HG03135 (cell line): ENCODE measurements around the gene PAK1.
A peak's percentile ranks its signal among the peaks of the same experiment; 100 is the strongest.
"Not testable (repeated sequence)": the region's sequence is repeated elsewhere in the genome, so short reads cannot be mapped to it uniquely, and the experiment has no call there.

ENCODE experiments used
- ATAC-seq: cut with Tn5 transposase; IDR thresholded peaks from one replicate; pipeline ENCODE4 v1.9.1; 2021; ENCODE audit warnings: mild to moderate bottlenecking, moderate library complexity; ENCODE audit not compliant: unreplicated experiment

PAK1 gene

DNA sequence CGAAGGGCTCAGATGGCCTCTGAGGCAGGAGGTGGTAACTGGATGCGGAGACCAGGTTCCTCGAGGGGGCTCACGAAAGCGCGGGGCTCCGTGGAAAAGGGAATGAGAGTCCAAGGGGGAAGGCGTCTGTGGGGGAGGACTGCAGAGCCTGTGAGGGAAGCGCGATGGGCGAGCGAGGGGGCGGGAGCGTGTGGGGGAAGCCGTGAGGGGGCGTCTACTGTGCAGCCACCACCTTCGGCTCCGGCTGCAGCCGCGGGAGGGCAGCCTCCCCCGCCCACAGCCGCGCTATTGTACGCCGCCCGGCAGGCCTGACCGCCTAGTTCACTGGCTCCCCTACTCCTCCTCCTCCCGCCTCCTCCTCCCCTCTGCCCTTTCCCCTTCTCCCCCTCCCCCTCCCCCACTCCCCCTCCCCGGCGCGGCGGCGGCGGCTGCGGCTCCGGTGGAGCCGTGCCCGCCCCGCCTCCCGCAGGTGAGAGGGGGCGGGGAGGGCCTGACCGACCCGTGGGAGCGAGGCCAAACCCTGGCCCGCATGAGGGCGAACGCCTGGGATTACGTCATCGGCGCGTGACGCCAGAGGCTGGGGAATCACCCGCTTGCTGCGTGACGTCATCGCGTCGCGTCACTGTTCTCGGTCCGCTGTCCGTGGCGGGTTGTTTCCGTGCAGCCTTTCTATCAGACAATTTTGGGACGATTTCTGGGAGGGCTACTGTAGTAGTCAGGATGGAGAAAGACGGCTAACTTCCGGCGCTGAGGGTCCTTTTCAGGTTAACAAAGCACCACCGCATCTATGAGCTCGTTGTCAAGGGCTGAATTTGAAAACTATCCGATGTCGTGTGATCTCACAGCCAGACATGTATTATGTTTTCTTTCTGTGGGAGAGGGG, at the start of gene PAK1:
TSS of gene PAK1 (minus strand) at position 294 of the 883 bp plus-strand sequence. CDS start 81,574 bp downstream, outside the sequence.
- ATAC-seq = peak; percentile 53

DNA sequence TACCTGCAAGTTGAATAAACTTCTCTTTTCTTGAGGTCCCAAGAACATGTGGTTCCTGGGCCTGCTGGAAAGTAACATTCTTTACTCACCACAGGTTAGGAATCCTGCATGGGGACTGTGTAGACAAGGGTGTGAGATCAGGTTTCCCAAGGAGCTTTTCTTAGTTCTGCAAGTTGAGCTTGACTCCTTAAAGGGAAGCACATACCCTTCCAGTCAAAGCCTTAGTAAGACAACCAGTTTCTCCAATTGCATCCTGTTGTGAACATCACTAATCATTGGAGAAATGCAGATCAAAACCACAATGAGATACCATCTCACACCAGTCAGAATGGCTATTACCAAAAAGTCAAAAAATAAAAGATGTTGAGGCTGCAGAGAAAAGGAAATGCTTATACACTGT, 48.3 kb upstream of the PAK1 start:
- ATAC-seq = no peak

DNA sequence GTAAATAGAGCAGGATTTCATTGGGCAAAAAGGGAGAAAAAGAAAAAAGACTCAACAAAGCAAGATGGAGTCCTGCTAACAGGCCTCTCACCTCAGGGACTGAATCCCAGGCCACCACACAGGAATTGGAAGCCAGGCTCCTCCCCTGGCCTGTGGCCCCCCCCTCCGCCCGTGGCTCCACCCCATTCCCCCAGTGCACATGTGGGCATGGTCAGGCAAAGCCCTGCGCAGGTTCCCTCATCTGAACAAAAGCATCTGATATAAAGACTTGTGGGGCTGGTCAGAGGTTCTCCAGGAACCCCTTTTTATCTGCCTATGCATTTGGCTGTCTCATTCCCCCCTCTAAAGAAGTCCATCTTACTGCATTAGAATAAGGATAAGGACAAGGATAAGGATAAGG, 46.0 kb upstream of the PAK1 start:
- no peak for ATAC-seq

DNA sequence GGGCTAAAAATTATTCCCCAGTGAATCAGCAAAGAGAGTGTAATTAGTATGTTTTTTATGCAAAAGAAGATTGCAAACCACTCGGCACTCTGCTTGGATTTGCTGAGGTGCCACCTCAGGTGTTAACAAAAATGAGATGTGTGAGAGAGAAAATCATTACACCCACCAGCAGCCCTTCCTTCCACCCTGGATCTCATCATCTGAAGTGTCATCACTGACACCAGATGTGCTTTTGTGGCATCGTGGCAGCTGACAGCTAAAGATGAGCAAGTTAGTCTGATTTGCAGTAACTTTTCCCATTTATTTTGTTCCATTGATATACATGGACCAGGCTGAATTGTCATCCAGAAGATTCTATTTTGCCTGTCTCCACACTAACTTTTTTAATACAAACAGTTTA, 44.6 kb upstream of the PAK1 start:
- no peak for ATAC-seq

DNA sequence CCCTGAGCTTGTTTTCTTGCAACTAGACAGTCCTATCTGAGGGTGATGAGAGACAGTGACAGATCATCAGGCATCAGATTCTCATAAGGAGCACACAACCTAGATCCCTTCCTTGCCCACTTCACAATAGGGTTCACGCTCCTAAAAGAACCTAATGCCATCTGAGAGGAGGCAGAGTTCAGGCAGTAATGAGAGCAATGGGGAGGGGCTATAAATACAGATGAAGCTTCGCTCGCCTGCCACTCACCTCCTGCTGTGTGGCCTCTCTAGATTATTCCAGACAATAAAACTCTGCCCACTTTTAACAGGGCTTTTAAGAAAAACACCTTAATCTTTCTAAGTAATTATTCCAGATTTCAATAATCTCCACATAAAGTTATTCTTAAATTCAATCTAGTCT, 43.9 kb upstream of the PAK1 start:
- no peak for ATAC-seq

DNA sequence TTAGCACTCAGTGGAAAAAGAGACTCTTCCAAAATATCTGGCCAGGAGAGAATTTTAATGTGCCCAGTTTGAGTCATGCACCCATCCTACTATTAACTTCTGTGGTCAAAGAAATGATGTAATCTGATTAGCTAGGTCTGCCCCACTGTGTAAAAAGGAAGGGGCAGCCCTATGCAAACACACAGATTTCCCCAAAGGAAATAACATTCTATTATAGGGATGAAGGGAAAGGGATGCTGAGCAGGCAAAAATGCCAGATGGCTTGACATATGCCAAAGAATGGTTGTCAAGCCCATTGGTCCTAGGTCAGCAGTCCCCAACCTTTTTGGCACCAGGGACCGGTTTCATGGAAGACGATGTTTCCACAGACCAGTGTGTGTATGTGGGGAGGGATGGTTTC, 43.3 kb upstream of the PAK1 start:
- no peak for ATAC-seq

DNA sequence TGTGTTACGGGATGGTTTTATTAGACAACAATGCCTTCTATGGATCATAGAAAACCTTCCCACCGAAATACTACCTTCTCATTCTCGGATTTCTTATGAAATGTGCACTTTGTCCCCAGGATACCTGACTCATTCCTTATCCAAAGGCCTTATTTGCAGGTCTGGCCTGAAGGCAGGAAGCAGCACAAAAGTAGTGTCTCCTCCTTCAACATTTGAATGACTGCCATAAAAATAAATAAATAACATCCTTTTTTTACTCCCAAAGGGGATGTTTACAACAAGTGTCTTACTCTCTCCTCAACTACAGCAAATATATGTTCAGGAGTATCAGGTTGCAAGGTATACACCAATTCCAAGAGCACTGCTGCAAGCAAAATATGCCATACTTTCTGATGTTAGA, 41.6 kb upstream of the PAK1 start:
- no peak for ATAC-seq

DNA sequence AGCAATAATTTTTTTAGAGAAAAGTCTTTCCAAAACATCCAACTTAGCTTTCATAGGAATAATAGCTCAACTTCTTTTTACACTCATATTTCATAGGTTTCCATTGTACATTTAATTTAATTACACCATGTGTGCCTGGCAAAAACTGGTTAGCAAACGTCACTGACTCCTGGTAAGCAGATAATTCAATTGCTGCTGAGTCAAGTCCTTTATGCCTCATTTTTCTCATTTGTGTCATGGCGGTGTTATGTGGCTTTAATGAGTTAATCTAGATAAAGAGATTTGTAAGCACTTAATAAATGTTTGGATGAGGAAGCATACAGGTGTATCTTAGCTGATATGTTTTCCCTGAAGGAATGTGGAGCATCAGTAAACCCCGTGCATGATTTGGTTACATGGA, 41.2 kb upstream of the PAK1 start:
- ATAC-seq = no peak

DNA sequence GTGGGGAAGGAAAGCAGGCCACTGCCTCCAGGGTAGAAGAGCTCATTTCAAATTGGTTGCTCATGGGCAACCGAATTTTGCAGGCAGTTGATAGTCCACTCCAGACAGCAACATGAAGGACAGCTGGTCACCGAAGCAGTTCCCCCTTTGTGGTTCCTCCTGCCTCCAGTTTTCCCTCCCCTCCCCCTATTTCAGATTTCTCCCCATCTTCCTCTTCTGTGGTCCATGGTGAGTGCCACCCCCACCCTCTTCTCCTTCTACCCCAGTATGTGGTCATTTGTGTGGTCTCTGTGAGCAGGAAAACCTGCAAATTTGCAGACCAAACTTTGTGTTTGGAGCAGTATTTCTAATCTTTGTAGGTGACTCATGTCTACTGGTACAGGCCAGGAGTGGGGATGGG, 38.2 kb upstream of the PAK1 start:
- ATAC-seq = no peak

DNA sequence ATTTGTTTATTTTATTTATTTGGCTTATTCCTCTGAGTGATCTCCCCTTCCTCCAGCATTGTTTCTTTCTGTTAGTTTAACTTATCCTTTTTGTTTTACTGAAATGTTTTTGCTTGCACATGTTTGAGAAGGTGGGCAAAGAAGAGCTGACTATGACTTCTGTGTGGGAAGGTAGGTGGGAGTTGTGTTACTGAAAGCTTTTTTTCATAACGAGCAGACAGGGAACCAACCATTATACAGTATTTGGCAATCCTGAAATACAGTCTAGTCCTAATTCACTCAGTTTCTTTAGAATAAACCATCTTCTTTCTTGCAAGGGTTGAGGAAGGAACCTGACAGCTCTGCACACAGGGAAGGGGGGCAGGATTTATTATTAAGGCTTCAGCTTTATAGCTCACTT, 37.0 kb upstream of the PAK1 start:
- ATAC-seq = no peak

DNA sequence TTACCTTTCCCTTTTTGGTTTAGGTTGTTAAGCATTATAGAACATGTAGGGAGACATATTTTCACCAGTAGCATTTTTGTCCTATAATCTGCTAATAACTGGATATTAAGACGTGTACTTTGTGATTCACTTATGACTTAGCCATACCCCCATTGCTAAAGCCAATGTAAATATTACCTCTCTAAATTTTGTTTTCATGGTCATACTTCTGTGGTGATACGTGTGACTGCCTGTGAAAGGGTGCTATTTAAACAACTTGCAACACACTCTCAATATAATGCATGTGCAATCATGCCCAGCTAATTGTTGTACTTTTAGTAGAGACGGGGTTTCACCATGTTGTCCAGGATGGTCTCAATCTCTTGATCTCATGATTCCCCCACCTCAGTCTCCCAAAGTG, 36.2 kb upstream of the PAK1 start:
- no peak for ATAC-seq

DNA sequence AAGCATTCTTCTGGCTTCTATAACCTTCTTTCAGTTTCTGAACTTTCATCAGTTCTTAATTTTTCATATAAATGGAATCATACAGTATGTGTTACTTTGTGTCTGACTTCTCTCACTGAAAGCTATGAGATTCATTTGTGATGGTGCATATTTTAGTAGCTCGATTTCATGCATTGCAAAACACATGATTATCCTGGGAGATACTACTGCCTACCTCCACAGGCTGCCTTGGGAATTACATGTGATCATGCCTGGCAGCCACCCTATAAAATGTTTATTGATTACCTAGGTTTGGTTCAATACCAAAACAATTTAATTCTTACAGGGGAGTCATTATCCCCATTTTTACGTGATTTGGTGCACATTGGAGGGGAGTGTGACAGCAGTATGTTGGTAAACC, 34.1 kb upstream of the PAK1 start:
- no peak for ATAC-seq

DNA sequence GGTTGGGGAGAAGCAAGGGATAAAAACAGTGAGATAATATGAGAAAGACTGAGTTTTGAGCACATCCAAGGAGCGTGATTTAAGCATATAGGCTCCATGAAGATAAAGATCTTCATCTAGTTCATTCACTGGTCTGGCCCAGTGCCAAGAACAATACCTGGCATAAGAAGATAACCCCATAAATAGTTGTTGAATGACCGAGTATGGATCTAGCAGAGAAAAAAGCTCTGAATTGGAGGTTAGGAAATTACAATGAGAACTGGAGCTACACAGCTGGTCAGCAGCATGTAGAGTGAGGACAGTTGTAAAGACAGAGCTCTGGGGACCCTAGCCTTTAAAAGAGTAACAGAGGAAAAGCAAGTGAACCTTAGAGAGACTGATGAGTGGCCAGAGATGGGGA, 33.0 kb upstream of the PAK1 start:
- ATAC-seq = no peak

DNA sequence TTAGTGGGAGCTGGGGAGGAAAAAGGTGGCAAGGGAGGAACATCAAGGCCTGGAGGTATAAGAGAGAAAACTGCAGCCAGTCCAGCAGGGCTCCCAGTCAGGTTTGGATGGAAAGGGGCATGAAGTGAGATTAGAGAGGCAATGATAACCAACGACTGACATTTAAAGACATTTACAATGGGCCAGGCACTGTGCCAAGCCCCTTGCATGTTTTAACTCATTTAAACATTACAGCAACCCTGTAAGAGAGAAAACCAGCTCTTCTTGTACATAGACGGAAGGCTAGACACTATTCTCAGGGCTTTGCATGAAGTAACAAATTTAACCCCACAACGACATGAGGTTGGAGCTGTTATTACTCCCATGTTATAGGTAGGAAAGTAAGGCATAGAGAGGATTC, 32.1 kb upstream of the PAK1 start:
- no peak for ATAC-seq

DNA sequence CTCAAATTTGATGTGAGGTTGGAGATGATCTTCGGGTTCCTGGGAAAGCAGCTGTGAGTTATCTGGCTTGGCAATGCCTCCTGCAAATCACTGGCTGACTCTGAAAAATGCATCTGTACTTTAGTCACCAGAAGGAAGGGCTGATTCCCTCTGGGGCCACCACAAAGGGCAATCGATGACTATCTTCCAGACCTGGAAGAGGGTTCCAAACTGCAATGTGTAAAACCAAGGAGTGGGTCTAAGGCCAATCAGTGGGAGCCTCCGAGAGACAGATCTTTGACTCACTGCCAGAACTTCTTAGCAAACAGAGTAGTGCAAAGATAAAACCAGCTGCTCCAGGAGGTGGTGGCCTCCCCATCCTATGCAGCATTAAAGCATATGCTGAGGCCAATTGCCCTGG, 29.1 kb upstream of the PAK1 start:
- ATAC-seq = no peak

DNA sequence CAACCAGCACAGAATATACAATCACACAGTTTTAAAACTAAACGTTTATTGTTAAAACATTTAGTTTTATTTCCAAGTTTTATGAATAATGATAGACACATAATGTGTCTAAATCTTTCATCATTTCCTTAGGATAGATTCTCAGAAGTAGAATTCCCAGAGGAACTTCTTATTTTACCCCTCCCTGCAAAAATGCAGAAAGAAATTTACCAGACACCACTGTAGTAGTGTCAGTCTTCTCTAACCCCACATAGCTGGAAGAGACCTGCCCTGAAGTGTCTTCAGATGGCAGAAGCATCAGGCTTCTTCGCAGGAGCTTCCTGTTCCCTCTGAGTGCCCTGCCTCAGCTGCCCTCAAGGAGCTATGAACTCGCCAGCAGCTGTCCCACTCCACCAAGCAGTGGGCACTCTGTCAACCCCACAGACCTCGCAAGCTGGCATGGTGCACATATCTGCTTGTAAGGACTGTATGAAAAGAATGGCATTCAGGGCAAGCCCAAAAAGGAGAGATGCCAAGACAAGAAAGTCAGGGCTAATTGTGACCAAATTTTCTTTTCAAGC, 28.5 kb upstream of the PAK1 start:
- ATAC-seq = no peak

DNA sequence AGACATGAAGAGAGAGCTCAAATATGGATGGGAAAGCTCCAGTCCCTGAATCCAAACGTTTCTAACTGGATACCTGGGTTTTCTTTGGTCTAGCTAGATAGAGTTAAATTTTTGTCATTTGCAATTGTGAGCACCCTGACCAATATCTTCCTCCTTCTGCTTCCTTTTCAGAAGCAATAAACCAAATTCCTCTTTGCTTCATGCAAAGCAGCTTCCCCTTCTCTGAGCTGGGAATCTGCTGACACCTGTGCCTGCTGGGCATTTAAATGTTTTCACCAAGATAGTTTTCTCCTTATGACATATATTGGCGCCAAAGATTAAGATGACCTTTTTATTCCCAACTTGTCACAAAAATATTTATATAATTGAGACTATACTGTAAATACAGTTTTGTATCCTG, 27.9 kb upstream of the PAK1 start:
- no peak for ATAC-seq

DNA sequence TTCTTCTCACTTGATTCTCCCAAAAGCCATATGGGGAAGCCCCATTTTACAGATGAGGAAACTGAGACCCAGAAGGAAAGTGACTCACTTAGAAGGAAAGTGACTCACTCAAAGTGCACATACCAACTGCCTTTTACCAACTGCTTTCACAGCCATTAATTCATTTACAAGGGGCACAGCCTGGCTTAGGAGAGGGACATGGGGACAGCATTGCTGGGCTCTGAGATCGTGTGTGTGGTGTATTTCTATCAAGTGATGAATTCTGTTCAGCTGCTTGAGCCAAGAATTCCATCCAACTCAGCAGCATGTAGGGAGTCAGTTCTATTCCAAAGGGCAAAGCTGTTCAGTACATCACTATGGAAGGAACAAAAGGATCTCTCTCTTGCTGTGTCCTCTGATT, 23.5 kb upstream of the PAK1 start:
- ATAC-seq = no peak

DNA sequence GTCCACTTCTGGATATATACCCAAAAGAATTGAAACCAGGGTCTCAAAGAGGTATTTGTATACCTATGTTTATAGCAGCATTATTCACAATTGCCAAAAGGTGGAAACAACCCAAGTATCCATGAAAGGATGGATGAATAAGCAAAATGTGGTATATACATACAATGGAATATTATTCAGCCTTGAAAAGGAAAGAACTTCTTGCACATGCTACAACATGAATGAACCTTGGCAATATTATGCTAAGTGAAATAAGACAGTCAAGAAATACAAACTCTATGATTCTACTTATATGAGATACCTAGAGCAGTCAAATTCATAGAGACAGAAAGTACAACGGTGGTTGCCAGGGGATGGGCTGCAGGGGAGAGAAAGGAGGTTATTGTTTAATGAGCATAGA, 21.6 kb upstream of the PAK1 start:
- no peak for ATAC-seq

DNA sequence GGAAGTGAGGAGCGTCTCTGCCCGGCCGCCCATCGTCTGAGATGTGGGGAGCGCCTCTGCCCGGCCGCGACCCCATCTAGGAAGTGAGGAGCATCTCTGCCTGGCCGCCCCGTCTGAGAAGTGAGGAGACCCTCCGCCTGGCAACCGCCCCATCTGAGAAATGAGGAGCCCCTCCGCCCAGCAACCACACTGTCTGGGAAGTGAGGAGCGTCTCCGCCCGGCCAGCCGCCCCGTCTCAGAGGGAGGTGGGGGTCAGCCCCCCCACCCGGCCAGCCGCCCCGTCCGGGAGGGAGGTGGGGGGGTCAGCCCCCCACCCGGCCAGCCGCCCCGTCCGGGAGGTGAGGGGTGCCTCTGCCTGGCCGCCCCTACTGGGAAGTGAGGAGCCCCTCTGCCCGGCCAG, 16.1 kb upstream of the PAK1 start:
- not testable (repeated sequence) for ATAC-seq

DNA sequence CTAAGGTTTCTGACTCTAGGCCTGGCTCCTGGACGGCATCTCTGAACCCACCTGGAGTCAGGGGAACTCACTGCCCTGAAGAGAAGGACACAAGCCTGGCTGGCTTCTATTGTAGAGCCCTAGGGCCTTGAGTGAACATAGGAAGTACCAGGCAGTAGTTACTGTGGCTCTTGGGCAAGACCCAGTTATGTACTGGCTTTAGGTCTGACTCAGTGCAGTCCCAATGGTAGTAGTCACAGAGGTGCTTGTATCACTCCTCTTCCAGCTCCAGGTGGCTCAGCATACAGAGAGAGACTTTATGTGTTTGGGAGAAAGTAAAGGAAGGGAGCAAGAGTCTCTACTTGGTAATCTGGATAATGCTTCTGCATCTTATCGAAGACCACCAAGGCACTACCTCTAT, 13.9 kb upstream of the PAK1 start:
- ATAC-seq = no peak

DNA sequence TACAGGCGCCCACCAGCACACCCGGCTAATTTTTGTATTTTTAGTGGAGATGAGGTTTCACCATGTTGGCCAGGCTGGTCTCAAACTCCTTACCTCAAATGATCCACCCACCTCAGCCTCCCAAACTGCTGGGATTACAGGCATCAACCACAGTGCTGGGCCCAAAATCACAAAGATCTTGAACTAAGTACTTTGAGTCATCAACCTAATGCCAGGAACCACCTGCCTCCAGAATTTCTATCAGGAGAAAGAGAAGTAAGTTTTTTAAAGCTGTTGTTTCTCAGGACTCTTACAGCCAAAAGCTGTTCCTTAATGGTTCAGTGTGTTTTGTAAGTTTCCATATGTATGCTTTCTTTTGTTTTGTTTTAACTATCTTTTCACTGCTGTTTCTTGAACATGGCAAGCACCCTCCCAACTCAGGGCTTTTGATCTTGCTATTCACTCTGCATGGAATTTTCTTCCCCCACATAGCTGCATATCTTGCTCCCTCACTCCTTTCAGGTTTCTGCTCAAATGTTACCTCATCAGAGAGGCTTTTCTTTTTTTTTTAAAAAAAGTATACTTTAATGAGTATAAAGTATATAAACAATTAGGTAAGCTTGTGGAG, 6.0 kb upstream of the PAK1 start:
- no peak for ATAC-seq
